ENCODE data around the gene ACTA2.
"Not testable (repeated sequence)": the region's sequence is repeated elsewhere in the genome, so short reads cannot be mapped to it uniquely, and the experiment has no call there.

ACTA2 gene

DNA sequence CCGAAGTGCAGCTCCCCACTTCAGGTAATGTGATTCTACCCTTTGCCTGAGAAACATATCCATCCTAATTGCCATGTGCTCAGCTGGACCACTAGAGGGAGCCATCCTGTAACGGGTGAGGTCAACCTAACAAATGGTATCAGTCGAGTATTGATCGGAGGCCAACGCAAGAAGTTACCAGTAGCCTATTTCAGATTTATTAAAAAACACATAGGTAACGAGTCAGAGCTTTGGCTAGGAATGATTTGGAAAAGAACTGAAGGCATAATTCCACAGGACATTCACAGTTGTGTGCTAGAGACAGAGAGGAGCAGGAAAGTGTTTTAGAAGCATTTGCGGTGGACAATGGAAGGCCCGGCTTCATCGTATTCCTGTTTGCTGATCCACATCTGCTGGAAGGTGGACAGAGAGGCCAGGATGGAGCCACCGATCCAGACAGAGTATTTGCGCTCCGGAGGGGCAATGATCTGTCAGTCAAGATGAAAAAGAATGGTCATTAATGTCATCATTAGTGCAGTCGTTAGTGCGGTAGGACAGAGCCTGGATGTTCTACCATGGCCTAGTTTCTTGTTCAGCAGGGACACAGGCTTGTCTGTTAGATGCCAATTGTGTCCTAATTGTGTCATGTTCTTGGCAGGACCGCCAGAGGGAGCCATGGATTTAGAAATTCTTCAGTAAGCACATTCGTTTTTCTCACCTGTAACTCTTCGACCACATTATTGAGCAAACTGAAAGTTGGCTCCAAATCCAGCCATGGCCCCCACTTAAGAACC lies 17.5 kb downstream of the ACTA2 start:
- no peak overlapping the region for H3K27ac ChIP-seq (ENCODE audit: low read depth, low read length)
- H3K4me3 ChIP-seq (ENCODE audit: low read depth, low read length) = no peak overlapping the region
- no peak overlapping the region for H3K9ac ChIP-seq (ENCODE audit: low read length)

GRCh38 chr10:88933564-88933963 lies 19.0 kb downstream of the ACTA2 start:
- Histone ChIP-seq H3K9ac (ENCODE audit: low read length) (no peak overlapping the region), H3K9me3 (ENCODE audit: control insufficient read depth, insufficient read depth, low read depth, low read length) (no peaks in the 10 kb centered on the region), H3K27me3 (ENCODE audit: control insufficient read depth, insufficient read depth, low read length) (no peaks in the 10 kb centered on the region), H3K4me1 (ENCODE audit: control insufficient read depth, insufficient read depth, low read length) (peaks cover 7% of the 10 kb centered on the region; the same call in 1 of the 2 replicates), H3K4me3 (ENCODE audit: low read depth, low read length) (no peak overlapping the region), H3K27ac (ENCODE audit: low read depth, low read length) (no peak overlapping the region), H3K36me3 (ENCODE audit: control insufficient read depth, insufficient read depth, low read length) (no peaks in the 10 kb centered on the region)

More for the DNA sequence above, 17.5 kb downstream of the ACTA2 start:
- peaks cover 7% of the 10 kb centered on the region; the same call in 1 of the 2 replicates for H3K4me1 ChIP-seq (ENCODE audit: control insufficient read depth, insufficient read depth, low read length)
- H3K27me3 ChIP-seq (ENCODE audit: control insufficient read depth, insufficient read depth, low read length) = no peaks in the 10 kb centered on the region
- H3K9me3 ChIP-seq (ENCODE audit: control insufficient read depth, insufficient read depth, low read depth, low read length) = no peaks in the 10 kb centered on the region
- H3K36me3 ChIP-seq (ENCODE audit: control insufficient read depth, insufficient read depth, low read length) = no peaks in the 10 kb centered on the region

DNA sequence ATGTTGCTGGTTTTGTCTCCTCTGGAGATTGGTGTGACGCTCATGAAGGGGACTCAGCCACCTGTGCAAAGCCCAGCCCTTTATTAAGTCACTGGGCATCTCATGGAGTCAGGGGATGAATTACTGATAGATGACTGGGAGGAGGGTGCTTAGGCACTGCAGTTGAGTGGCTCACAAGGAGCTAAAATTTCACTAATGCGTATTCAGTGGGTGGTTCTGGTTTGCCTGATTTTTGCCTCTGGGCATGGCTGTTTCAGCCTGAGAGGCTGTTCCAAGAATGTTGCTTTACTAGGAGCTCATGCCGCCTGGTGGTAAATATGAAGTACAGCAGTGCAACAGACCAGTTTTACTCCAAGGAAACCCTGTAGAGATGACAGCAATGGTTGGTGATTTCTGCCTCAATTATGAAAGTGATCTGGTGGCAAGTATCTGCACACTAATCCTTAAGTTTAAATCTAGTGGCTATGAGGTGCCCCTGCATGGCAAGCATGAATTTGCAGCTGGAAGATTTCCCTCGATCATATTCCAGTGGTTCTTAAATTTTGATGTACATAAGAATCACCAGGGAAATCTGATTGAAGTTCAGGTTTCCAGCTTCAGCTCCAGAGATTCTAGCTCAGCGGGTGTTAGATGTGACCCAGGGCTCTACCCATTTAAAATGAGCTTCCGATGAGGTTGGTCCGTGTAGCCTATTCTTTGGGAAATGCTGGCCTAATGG lies 19.9 kb downstream of the ACTA2 start:
- no peaks in the 10 kb centered on the region for H3K27me3 ChIP-seq (ENCODE audit: control insufficient read depth, insufficient read depth, low read length)
- no peaks in the 10 kb centered on the region for H3K36me3 ChIP-seq (ENCODE audit: control insufficient read depth, insufficient read depth, low read length)
- H3K4me1 ChIP-seq (ENCODE audit: control insufficient read depth, insufficient read depth, low read length) = peaks cover 7% of the 10 kb centered on the region; the same call in 1 of the 2 replicates
- H3K4me3 ChIP-seq (ENCODE audit: low read depth, low read length) = no peak overlapping the region
- H3K9me3 ChIP-seq (ENCODE audit: control insufficient read depth, insufficient read depth, low read depth, low read length) = no peaks in the 10 kb centered on the region
- no peak overlapping the region for H3K9ac ChIP-seq (ENCODE audit: low read length)
- no peak overlapping the region for H3K27ac ChIP-seq (ENCODE audit: low read depth, low read length)

DNA sequence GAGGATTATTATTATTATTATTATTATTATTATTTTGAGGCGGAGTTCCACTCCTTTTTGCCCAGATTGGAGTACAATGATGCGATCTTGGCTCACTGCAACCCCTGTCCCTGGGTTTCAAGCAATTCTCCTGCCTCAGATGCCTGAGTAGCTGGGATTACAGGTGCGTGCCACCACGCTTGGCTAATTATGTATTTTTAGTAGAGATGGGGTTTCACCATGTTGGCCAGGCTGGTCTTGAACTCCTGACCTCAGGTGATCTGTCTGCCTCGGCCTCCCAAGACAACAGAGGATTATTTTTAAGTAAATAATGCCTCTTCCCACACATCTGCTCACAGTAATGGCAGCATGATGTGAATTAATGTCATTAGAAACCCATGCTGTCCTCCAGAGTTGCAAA lies 20.5 kb downstream of the ACTA2 start:
- not testable (repeated sequence) for H3K4me3 ChIP-seq (ENCODE audit: low read depth, low read length); H3K27ac ChIP-seq (ENCODE audit: low read depth, low read length); H3K27me3 ChIP-seq (ENCODE audit: control insufficient read depth, insufficient read depth, low read length); H3K9ac ChIP-seq (ENCODE audit: low read length); H3K4me1 ChIP-seq (ENCODE audit: control insufficient read depth, insufficient read depth, low read length); H3K36me3 ChIP-seq (ENCODE audit: control insufficient read depth, insufficient read depth, low read length); H3K9me3 ChIP-seq (ENCODE audit: control insufficient read depth, insufficient read depth, low read depth, low read length)

DNA sequence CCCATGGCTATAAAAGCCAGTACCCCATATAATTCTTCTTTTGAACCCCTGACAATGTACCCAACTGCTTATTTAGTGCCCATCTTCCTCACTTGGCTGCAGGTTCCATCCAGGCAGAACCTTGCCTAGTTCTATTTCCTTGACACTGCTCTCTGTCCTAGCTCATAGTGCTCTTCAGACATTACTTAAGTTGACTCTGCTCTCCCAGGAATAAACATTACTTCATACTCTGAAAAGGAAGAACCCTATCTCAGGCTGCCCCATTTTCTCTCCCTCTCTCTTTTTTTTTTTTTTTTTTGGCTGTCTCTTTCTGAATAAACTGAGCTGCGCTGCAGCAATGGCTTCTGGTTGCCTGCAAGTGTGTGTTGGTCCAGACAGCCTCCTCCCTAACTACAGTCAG lies 21.0 kb downstream of the ACTA2 start:
- no peak overlapping the region for H3K4me3 ChIP-seq (ENCODE audit: low read depth, low read length)
- no peaks in the 10 kb centered on the region for H3K9me3 ChIP-seq (ENCODE audit: control insufficient read depth, insufficient read depth, low read depth, low read length)
- no peak overlapping the region for H3K9ac ChIP-seq (ENCODE audit: low read length)
- H3K27me3 ChIP-seq (ENCODE audit: control insufficient read depth, insufficient read depth, low read length) = no peaks in the 10 kb centered on the region
- H3K4me1 ChIP-seq (ENCODE audit: control insufficient read depth, insufficient read depth, low read length) = peaks cover 7% of the 10 kb centered on the region; the same call in 1 of the 2 replicates
- no peaks in the 10 kb centered on the region for H3K36me3 ChIP-seq (ENCODE audit: control insufficient read depth, insufficient read depth, low read length)
- H3K27ac ChIP-seq (ENCODE audit: low read depth, low read length) = no peak overlapping the region

DNA sequence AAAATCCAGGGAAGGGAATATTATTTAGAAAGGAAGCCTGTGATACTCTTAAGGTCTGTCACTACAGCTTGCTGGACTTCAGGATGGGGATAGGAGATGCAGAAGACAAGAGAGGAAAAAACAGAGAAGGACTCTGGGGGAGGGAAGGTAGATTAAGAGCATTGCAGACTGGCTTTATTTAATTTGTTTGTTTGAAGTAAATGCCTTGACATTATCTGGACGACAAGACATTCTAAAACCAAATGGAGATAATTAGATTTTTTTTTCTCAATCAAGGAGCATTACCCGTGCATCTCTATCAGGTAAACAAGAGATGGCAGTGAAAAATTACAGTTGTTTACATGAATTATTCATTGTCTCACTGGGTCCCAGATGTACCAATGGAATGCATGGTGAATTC lies 24.3 kb downstream of the ACTA2 start:
- H3K9ac ChIP-seq (ENCODE audit: low read length) = no peak overlapping the region
- no peak overlapping the region for H3K27ac ChIP-seq (ENCODE audit: low read depth, low read length)
- no peaks in the 10 kb centered on the region for H3K27me3 ChIP-seq (ENCODE audit: control insufficient read depth, insufficient read depth, low read length)
- H3K4me1 ChIP-seq (ENCODE audit: control insufficient read depth, insufficient read depth, low read length) = 0 out of 2 replicates have a peak, but pooled peaks cover 4% of the 10 kb centered on the region
- H3K4me3 ChIP-seq (ENCODE audit: low read depth, low read length) = no peak overlapping the region
- H3K36me3 ChIP-seq (ENCODE audit: control insufficient read depth, insufficient read depth, low read length) = no peaks in the 10 kb centered on the region
- H3K9me3 ChIP-seq (ENCODE audit: control insufficient read depth, insufficient read depth, low read depth, low read length) = no peaks in the 10 kb centered on the region

DNA sequence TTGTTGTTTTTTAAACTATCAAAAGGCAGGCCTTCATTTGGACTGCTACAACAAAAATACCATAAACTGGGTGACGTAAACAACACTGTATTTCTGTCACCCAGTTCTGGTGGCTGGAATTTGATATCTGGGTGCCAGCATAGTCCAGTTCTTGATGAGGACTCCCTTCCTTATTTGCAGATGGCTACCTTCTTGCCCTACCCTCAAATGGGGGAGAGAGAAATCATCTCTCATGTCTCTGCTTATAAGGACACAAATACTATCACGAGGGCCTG lies 25.2 kb downstream of the ACTA2 start:
- Histone ChIP-seq H3K9me3 (ENCODE audit: control insufficient read depth, insufficient read depth, low read depth, low read length) (no peaks in the 10 kb centered on the region), H3K27ac (ENCODE audit: low read depth, low read length) (no peak overlapping the region), H3K4me1 (ENCODE audit: control insufficient read depth, insufficient read depth, low read length) (0 out of 2 replicates have a peak, but pooled peaks cover 2% of the 10 kb centered on the region), H3K9ac (ENCODE audit: low read length) (no peak overlapping the region), H3K4me3 (ENCODE audit: low read depth, low read length) (no peak overlapping the region), H3K27me3 (ENCODE audit: control insufficient read depth, insufficient read depth, low read length) (no peaks in the 10 kb centered on the region), H3K36me3 (ENCODE audit: control insufficient read depth, insufficient read depth, low read length) (no peaks in the 10 kb centered on the region)

DNA sequence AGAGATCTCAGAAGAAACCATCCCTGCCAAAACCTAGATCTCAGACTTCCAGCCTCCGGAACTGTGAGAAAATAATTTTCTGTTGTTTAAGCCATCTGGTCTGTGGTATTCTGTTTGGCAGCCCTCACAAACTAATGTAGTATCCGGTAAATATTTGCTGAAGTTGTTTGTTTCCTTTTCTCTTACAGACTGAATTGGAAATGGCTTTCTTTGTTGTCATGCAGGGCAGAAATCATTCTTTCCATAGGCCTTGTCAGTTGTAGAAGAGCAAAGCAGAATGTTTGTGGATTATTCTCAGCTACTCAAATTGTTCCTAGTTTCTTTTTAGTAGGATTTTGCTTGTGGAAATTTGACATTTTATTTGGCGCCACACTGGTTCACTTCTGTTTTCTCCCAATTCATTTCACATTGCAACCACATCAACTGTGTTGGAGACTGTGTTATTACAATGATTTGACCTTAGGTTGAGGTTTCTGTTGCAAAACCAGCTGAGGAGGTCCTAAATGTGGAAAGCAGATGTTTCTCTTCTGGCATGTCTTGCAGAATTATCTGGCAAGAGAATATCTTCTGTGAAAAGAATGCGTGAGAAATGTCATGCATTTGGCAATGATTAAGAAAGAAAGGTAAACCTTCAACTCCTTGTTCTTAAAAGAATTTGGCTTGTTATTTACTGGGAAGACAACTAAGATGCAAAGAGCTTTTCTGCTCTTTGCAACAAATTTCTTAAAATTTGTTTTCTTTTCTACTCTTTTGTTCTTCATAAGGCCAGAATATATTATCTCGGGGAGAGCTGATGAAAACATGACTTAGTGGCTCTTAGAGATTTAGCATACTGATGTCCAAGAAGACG lies 25.8 kb downstream of the ACTA2 start:
- Histone ChIP-seq H3K27me3 (ENCODE audit: control insufficient read depth, insufficient read depth, low read length) (no peaks in the 10 kb centered on the region), H3K9ac (ENCODE audit: low read length) (no peak overlapping the region)

GRCh38 chr10:88923520-88923919 lies 29.1 kb downstream of the ACTA2 start:
- Histone ChIP-seq H3K9me3 (ENCODE audit: control insufficient read depth, insufficient read depth, low read depth, low read length) (no peaks in the 10 kb centered on the region), H3K36me3 (ENCODE audit: control insufficient read depth, insufficient read depth, low read length) (no peaks in the 10 kb centered on the region)

More for the DNA sequence above, 25.8 kb downstream of the ACTA2 start:
- no peak overlapping the region for H3K27ac ChIP-seq (ENCODE audit: low read depth, low read length)
- no peaks in the 10 kb centered on the region for H3K9me3 ChIP-seq (ENCODE audit: control insufficient read depth, insufficient read depth, low read depth, low read length)
- no peak overlapping the region for H3K4me3 ChIP-seq (ENCODE audit: low read depth, low read length)
- no peaks in the 10 kb centered on the region for H3K36me3 ChIP-seq (ENCODE audit: control insufficient read depth, insufficient read depth, low read length)
- no peaks in the 10 kb centered on the region for H3K4me1 ChIP-seq (ENCODE audit: control insufficient read depth, insufficient read depth, low read length)

GRCh38 chr10:88922041-88922440 lies 30.5 kb downstream of the ACTA2 start:
- no peaks in the 10 kb centered on the region for H3K4me1 ChIP-seq (ENCODE audit: control insufficient read depth, insufficient read depth, low read length)
- no peaks in the 10 kb centered on the region for H3K27me3 ChIP-seq (ENCODE audit: control insufficient read depth, insufficient read depth, low read length)
- no peaks in the 10 kb centered on the region for H3K9me3 ChIP-seq (ENCODE audit: control insufficient read depth, insufficient read depth, low read depth, low read length)
- no peaks in the 10 kb centered on the region for H3K36me3 ChIP-seq (ENCODE audit: control insufficient read depth, insufficient read depth, low read length)
- no peak overlapping the region for H3K9ac ChIP-seq (ENCODE audit: low read length)
- no peak overlapping the region for H3K27ac ChIP-seq (ENCODE audit: low read depth, low read length)
- H3K4me3 ChIP-seq (ENCODE audit: low read depth, low read length) = no peak overlapping the region

More at GRCh38 chr10:88923520-88923919, 29.1 kb downstream of the ACTA2 start:
- Histone ChIP-seq H3K4me1 (ENCODE audit: control insufficient read depth, insufficient read depth, low read length) (no peaks in the 10 kb centered on the region), H3K9ac (ENCODE audit: low read length) (no peak overlapping the region), H3K4me3 (ENCODE audit: low read depth, low read length) (no peak overlapping the region), H3K27me3 (ENCODE audit: control insufficient read depth, insufficient read depth, low read length) (no peaks in the 10 kb centered on the region), H3K27ac (ENCODE audit: low read depth, low read length) (no peak overlapping the region)
